ENCODE results near the gene ZNF385B.

DNA sequence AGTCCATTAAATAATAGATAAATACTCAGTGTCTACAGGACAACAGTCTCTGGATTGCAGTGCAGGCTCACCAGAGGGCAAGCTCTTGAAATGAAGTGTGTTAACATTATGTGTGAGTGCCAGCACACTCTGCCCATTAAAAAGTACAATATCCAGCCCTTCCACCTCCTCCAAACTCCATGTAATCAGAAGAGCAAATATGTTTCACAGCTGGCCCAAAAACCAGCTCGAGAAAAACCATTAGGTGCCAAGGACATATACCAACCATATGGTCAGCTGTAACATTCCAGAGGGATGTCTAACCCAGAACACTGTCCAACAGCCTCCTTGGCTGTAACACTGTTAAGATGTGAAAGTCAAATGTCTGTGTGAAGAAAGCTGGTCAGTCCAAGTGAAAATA lies 112.2 kb downstream of the ZNF385B start:
- TF ChIP-seq, protein P1, sequence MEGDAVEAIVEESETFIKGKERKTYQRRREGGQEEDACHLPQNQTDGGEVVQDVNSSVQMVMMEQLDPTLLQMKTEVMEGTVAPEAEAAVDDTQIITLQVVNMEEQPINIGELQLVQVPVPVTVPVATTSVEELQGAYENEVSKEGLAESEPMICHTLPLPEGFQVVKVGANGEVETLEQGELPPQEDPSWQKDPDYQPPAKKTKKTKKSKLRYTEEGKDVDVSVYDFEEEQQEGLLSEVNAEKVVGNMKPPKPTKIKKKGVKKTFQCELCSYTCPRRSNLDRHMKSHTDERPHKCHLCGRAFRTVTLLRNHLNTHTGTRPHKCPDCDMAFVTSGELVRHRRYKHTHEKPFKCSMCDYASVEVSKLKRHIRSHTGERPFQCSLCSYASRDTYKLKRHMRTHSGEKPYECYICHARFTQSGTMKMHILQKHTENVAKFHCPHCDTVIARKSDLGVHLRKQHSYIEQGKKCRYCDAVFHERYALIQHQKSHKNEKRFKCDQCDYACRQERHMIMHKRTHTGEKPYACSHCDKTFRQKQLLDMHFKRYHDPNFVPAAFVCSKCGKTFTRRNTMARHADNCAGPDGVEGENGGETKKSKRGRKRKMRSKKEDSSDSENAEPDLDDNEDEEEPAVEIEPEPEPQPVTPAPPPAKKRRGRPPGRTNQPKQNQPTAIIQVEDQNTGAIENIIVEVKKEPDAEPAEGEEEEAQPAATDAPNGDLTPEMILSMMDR (IDR thresholded peaks at IDR 0.05; ENCODE audit: insufficient read depth, low read length), result no peak
- no peak for TF ChIP-seq POLR2AphosphoS5 (IDR thresholded peaks at IDR 0.05; ENCODE audit: low read depth)
- TF ChIP-seq, protein P2, sequence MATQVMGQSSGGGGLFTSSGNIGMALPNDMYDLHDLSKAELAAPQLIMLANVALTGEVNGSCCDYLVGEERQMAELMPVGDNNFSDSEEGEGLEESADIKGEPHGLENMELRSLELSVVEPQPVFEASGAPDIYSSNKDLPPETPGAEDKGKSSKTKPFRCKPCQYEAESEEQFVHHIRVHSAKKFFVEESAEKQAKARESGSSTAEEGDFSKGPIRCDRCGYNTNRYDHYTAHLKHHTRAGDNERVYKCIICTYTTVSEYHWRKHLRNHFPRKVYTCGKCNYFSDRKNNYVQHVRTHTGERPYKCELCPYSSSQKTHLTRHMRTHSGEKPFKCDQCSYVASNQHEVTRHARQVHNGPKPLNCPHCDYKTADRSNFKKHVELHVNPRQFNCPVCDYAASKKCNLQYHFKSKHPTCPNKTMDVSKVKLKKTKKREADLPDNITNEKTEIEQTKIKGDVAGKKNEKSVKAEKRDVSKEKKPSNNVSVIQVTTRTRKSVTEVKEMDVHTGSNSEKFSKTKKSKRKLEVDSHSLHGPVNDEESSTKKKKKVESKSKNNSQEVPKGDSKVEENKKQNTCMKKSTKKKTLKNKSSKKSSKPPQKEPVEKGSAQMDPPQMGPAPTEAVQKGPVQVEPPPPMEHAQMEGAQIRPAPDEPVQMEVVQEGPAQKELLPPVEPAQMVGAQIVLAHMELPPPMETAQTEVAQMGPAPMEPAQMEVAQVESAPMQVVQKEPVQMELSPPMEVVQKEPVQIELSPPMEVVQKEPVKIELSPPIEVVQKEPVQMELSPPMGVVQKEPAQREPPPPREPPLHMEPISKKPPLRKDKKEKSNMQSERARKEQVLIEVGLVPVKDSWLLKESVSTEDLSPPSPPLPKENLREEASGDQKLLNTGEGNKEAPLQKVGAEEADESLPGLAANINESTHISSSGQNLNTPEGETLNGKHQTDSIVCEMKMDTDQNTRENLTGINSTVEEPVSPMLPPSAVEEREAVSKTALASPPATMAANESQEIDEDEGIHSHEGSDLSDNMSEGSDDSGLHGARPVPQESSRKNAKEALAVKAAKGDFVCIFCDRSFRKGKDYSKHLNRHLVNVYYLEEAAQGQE (IDR thresholded peaks at IDR 0.05; ENCODE audit: insufficient replicate concordance, low read depth), result no peak
